Measurements from ENCODE around the gene RPTOR. TPM values are rescaled to one million over a fixed set of nuclear protein-coding genes. Genes with fewer than 3 reads are reported as not detected.

The RPTOR gene
- total and polyA plus RNA-seq, 2 donors (not counting 3 experiments of a cell fraction or from before 2014, with no cell fraction given), result 10.7 to 41.8 TPM

DNA sequence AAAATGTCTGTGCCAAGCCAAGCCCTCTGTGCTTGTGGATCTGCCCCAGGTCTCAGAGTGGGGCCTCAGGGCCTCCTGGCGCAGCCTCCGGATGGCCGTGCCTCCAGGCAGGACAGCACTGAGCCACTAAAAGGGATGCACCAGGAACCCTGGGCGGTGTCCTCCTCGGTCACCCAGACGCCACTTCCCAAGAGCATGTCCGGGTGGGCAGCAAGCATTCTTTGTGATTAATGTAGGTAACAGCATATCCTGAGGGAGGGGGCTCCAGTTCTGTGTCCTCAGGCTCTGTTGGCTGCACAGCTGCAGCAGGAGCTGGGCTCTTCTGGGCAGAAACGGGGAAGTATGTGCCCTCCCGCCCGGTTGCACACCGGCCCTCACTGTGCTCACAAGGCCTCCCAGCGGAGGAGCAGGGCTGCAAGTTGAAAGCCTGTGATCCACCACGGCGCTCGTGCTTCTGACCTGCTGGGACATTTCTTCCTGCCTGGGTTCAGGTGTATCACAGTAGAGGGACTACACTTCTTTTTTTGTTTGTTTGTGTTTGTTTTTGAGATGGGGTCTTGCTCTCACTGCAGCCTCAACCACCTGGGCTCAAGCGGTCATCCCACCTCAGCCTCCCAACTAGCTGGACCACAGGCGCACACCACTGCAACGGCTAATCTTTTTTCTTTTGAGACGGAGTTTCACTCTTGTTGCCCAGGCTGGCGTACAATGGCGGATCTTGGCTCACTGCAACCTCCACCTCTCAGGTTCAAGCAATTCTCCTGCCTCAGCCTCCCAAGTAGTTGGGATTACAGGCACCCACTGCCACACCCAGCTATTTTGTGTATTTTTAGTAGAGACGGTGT is 409.1 kb downstream of the RPTOR start:
- Histone ChIP-seq H3K9me3 (replicated peaks; ENCODE audit: control insufficient read depth, insufficient read depth, low read length) (no peaks in the 10 kb centered on the region), H3K4me1 (ENCODE audit: control insufficient read depth, extremely low read depth, insufficient read depth, low read length) (no peaks in the 10 kb centered on the region), H3K27ac (ENCODE audit: insufficient read depth, low read depth, low read length) (no peak overlapping the region), H3K4me2 (ENCODE audit: insufficient read depth, low read length) (no peak overlapping the region), H3K9ac (replicated peaks; ENCODE audit: extremely low read depth, insufficient read depth, low read length) (no peak overlapping the region), H4K20me1 (replicated peaks; ENCODE audit: control insufficient read depth, extremely low read depth, insufficient read depth, low read length) (no peaks in the 10 kb centered on the region), H3K9me1 (replicated peaks; ENCODE audit: control insufficient read depth, extremely low read depth, insufficient read depth, low read length) (no peaks in the 10 kb centered on the region), H3K4me3 (replicated peaks in 1 of 3; ENCODE audit: insufficient read depth in 1 of 3, low read depth in 1 of 3, low read length in 3 of 3) (no peak overlapping the region), H3K36me3 (ENCODE audit: control insufficient read depth in 2 of 2, extremely low read depth in 1 of 2, insufficient read depth in 2 of 2, low read length in 2 of 2) (peaks cover 0 to 3% of the 10 kb centered on the region in 2 experiments), H2AFZ (ENCODE audit: low read depth, low read length) (no peak overlapping the region), H3K79me2 (ENCODE audit: control insufficient read depth, insufficient read depth, low read length) (no peaks in the 10 kb centered on the region), H3K27me3 (ENCODE audit: control insufficient read depth in 2 of 2, insufficient read depth in 2 of 2, low read length in 2 of 2) (no peaks in the 10 kb centered on the region)
- no peak for DNase-seq (ENCODE audit: low read depth, low spot score)
- dilution Hi-C loops (cut with MboI; ENCODE audit: extremely low pct_ligation_motif_present, low sequenced_read_pairs), result no loop called here
- FAIRE-seq, result no peak
- BruUV-seq (replicated peaks), result no TSS peak
- ChIA-PET POLR2A (no interaction called here), CTCF (no interaction called here)
- intact Hi-C loops (cut with micrococcal nuclease), result no loop called here
- TF ChIP-seq CTCF (IDR thresholded peaks at IDR 0.05; ENCODE audit: extremely low read depth in 1 of 2, insufficient read depth in 1 of 2, low read depth in 1 of 2, low read length in 2 of 2), result no peak
- TF ChIP-seq POLR2A (IDR thresholded peaks at IDR 0.05; ENCODE audit: low read depth, low read length), result no peak
- no peak for TF ChIP-seq EZH2 (IDR thresholded peaks at IDR 0.05; ENCODE audit: borderline replicate concordance, low read depth, low read length, severe bottlenecking)
- TF ChIP-seq JUN (IDR thresholded peaks at IDR 0.05; ENCODE audit: borderline replicate concordance, insufficient read depth, insufficient read length, low read depth), result no peak
- TF ChIP-seq, protein P1, sequence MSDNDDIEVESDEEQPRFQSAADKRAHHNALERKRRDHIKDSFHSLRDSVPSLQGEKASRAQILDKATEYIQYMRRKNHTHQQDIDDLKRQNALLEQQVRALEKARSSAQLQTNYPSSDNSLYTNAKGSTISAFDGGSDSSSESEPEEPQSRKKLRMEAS (IDR thresholded peaks at IDR 0.05; ENCODE audit: insufficient read depth, insufficient read length), result no peak
- TF ChIP-seq MYC (IDR thresholded peaks at IDR 0.05; ENCODE audit: low read depth, low read length), result no peak
- no peak for TF ChIP-seq FOS (IDR thresholded peaks at IDR 0.05; ENCODE audit: borderline replicate concordance, insufficient read depth, low read length)
- no peak for TF ChIP-seq POLR2AphosphoS5 (IDR thresholded peaks at IDR 0.05; ENCODE audit: insufficient read depth, low read depth, low read length)
- no peak for TF ChIP-seq GATA2 (IDR thresholded peaks at IDR 0.05; ENCODE audit: insufficient read depth, insufficient read length, low read depth, low read length)

Data from endothelial cell of umbilical vein (primary cell).